ELR (cell line): Measurements from ENCODE around the gene PLEKHA1.

Source experiments
- DNase-seq: peaks from one replicate; pipeline ENCODE4 v3.0.0-alpha.2; 2015; ENCODE audit warnings: low read depth

PLEKHA1 gene

DNA sequence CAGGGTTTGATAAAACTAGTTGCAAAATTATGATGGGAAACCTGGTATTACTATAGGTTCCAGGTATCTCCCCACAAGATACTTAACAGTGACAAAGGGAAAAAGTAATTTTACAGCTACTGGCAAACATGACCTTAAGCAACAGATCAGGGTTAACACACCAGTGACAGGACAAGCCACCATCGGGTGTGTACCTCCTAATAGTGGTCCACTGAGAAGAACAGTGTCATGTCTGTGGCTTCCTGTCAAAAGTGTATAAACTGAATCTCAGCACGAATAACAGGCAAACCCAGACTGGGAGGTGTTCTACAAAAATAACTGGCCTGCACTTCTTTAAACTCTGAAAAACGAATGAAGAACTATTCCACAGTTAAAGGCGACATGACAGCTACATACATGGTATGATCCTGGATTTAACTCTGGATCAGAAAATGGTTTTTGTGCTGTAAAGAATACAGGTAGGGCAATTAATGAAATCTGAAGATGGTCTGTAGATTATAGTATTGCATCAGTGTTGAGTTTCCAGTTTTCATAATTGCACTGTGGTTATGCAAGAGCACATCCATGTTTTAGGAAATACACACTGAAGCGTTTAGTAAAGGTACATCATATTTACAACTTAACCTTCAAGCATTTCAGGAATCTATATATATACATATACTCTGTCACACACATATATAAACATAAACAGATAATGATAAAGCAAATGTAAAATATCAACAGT, 47.9 kb downstream of the PLEKHA1 start:
- no peak for DNase-seq

DNA sequence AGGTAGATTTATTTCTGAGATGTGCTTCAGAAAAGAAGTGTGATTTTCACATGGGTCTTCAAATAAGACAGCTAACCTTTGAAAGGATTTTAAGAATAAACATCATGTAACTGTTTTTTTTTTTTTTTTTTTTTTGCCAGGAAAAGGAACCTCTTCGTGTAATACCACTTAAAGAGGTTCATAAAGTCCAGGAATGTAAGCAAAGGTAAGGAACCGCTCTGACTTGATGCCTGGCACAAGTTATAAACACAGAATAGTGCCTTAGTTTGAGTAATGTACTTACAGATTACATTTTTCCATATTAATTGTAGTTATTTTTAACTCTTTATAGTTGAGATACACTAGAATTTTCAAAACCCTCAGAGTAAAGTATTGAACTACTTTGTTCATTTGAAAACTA, 49.6 kb downstream of the PLEKHA1 start:
- DNase-seq = no peak

DNA sequence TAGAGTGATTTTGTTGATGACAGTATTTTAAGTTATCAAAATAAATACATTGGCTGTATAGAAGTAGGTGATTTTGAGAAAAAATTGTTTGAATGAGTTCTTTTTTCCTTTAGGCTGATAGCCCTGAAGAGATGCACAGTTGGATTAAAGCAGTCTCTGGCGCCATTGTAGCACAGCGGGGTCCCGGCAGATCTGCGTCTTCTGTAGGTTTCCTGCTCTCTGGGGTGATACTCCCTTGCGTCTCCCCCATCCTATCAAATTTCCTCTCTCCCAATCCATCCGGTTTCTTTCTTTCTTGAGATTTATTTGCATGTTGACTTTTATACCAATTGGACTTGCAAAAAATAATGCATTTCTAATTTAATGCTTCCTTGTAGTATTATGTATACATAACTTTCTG, 52.3 kb downstream of the PLEKHA1 start:
- DNase-seq = no peak

DNA sequence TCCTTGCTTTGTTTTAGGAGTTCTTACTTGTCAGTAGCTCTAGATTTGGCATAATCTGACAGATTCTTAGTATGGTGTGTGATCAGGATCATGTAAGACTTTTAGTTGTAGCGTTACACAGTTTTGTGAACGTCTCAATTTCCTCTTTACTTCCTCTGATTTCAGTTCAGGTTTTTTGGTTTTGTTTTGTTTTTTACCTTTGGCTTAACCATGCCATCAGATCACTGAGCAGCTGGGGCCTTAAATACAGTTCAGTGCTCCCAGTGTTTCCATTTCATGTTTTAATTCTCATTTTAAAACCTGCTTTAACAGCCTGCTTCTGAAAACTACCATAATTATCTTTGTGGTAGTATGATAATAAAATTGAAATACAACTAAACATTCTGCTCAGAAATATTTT, 52.8 kb downstream of the PLEKHA1 start:
- no peak for DNase-seq

DNA sequence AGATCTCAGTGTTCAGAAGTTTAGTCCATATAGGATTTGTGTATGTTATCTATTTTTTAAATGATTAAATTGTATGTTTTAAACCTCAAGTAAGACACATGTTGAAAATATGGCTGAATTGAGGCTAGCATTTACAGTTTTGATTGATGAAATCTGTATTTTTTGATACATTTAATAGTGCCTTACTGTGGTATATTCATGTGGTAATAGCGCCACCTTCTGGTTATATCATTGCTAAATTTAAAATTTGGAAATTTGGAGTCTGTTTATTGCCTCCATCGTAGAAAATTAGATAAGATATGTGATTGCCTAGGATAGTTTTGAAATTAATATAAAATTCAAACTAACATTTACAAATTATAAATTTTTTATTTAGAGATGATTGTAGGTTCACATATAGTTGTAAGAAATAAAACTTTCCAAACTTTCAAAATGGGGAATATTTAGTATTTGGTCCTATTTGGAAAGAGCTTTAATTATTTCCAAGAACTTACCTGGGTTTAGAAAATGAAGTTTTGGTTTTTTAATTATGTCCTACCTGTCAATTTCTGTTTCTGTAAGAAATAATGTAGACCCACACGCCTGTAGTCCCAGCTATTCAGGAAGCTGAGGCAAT, 60.8 kb downstream of the PLEKHA1 start:
- peak; percentile 75 for DNase-seq

DNA sequence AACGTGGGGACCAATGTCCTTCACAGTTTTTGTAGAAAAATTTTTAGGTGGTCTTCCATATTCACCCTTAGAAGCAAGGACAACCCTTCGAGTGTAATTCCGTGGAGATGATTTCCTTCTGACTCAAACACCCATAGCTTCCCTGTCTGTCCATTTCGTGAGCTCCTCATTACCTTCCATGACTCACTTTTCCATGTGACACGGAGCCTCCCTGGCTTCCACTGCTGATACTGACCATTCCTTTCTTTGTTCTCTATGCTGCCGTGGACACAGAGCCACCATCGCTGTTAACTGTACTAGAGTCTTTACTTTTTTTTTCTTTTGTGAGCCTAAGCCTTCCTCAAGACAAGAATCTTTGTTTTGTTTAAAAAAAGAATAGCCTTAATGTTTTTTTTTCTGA, 67.5 kb downstream of the PLEKHA1 start:
- DNase-seq = peak; percentile 81

DNA sequence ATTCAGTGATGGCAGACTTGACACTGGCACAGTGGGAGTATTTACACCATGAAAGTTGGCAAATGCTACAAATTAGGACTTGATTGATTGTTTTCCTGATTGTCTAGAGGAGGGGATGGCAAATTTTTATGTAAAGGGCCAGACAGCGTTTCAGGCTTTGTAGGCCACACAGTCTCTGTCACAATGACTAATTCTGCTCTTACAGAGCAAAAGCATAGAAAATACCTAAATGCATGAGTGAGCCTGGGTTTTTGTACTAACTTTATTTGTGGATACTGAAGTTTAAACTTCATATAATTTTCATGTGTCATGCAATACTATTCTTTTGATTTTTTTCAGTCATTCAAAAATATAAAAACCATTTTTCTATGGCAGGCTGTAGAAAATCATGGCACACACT, 71.0 kb downstream of the PLEKHA1 start:
- DNase-seq = no peak

DNA sequence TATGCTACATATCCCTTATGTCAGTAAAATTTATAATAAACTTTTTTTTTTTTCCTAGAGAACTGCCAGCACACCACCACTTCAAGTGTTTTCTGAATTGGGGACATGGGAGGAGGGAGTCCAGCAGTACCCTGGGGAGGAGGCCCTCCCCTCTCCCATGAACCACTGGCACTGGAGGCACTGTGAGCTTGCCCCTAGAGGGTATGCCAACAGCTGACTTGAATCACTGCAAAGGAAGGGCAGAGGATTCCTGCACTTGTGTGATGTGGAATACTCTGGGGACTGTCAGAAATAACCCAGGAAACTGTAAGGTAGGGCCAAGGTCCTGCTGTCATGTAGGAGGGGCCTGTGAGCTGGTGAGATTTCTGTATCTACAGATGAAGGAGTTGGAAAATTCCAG, 71.4 kb downstream of the PLEKHA1 start:
- DNase-seq = no peak

DNA sequence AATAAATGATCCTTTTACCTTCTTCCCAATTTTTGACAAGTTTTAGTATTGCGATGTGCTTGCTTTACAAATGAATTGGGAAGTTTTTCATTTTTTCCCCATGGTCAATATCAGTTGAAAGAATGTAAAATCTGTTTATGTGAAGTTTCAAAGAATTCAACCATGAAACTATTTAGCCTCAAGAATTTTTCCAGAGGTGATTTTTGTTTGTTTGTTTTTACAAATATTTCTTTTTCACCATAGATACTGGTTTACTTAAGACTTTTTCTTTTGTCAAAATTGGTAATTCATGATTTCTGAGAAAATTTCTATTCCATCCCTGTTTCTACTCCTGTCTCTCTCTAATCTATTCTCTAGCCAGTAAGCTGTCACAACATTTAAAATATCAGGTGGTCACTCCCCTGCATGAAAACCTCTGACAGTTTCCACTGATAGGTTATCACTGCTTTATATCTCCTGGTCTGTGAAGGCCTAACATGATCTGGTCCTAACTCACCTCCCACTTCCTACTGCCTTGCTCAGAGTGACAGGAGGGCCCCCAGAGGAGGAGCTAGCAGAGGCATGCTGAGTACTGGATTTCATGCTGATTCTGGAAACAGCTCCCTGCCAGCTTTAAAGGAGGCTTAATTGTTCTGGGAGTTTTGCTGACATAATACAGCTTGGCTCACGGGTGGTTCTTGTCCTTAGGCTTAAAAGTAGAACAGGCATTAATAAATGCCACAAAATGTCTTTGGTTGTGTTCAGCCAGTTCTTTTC, 72.3 kb downstream of the PLEKHA1 start:
- no peak for DNase-seq

DNA sequence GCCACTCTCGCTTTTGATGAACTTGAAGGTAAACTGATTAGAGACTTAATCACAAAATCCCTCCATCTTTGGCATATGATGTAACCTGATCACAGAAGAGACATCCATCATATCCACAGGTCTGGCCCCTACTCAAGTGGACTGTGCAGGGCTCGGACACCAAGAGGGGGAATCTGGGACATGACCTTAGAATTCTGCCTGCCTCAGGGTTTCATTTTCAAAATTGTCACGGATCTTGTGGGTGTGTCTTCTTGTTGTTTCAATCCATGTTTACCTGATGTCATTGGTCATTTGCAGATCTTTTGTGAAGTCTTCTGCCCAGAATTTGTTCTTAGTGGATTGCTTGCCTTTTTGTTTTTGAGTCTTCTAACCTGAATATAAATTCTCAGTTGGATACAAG, 74.1 kb downstream of the PLEKHA1 start:
- DNase-seq = no peak

DNA sequence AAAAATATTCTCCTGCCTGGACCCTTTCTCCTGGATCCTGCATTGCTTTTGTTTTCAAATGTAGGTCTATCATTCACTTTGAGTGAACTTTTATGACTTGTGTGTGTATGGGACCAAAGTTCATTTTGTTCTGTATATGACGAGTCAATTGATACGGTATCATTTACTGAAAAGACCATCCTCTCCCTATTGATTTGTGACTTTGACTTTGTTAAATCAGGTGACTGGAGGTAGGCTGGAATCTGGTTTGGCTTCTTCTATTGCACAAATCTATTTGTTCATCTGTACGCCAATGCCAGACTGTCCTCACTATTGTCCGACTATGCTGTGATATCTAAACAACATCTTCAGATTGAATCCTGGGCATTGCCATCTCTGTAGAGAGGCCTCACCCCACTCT, 74.6 kb downstream of the PLEKHA1 start:
- DNase-seq = no peak

DNA sequence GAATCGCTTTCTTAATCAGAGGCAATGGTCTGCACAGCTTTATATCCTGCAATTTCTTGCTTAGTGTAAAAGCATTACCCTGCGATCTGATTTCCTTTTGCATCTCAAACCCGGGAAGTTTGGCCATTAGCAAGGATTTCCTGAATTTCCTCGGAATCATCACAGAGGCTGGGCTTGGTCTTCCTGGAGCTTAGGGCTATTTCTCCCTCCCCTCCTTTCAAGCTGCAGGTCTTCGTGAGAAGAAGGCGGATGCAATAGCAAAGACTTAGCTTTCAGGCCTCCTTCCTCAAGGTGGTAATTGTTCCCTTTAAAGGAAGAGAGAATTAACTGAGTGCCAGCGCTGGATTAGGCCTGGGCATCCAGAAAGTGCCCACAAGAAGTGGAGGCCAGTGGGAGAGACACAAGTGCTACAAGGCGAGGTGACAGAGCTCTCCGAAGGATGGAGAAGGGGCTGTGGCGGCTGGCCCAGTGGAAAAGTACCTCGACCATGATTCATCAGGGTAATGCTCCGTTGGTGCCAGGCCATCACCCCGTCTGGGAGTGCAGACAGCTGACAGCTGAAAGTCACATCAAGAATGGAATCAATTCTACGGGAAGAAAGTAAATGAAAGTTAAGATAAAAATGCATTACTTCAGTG, 76.0 kb downstream of the PLEKHA1 start:
- no peak for DNase-seq

DNA sequence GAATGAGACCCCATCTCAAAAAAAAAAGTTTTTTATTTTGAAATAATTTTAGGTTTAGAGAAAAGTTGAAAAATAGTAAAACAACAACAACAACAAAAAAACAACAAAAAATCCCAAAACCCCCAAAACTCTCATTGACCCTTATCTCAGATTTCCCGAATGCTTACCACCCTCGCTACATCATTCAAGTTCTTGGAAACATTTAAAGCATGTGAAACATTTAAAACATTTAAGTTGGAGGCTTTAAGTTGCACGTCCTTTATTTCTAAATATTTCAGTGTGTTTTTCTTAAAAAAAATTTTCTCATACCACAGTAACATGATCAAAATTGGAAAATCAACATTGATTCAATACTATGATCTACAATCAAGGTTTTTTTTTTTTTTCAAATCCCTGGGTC, 79.6 kb downstream of the PLEKHA1 start:
- DNase-seq = no peak

DNA sequence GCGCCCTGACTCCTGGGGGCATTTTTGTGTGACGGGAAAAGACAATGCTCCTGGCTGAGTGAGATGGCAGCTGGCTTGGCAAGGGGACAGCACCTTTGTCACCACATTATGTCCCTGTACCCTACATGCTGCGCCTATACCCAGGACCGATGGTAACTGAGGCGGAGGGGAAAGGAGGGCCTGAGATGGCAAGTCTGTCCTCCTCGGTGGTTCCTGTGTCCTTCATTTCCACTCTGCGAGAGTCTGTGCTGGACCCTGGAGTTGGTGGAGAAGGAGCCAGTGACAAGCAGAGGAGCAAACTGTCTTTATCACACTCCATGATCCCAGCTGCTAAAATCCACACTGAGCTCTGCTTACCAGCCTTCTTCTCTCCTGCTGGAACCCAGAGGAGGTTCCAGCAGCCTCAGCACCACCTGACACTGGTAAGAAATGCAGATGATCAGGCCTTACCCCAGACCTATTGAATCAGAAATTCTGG, 80.1 kb downstream of the PLEKHA1 start, which contains the start of gene ARMS2:
ARMS2 (plus strand) TSS at position 51 of the 478 bp plus-strand sequence; CDS start at position 126, 75 bp downstream.
- no peak for DNase-seq

DNA sequence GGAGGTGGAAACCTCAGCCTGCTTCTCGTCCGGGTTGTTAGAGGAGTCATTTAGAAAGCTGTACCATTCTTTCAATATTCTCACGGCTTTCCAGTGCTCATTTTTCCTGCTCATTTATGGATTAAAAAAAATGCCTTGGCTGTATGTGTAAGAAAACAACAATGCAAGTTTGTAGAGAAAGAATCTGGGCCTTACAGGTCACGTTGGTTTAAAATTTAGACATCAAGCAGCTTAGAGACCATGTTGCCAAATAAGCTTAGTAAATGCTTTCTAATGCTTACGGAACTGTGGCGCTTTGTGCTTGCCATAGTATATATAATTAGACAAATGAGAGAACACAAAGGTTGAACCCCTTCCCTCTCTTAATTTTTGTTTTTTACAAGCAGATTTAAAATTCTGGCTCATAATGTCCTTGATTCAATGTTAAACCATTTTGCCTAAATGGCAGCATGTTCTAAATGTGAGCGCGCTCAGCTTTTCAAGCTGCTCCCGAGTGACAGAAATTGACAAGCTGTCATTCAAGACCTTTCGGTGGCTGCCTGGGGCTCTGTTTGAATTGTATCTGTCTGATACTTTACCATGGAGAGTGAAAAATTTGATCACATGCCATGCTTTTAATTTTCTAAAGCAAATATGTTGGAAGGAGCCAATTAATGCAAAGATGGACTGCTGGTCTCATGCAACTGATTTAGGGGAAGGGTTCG, 81.0 kb downstream of the PLEKHA1 start:
- no peak for DNase-seq

DNA sequence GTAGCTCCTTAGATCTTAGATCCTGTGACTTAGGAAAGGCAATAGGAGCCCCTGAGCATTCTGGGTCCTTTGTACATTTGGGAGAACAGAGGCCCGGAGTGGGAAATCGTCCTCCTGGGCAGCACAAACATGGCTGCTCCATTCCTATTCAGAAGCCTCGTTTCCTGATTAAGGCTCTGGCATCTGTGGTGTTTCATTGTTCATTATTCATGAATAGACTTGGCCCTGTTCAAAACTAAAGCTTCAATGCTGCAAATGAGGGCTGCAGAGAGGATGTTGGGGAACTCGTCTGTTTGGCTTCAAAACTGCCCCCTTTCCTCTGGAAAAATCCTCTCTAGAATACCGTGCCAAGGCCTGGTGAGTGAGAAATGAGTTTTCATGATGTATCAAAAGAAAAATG, 83.4 kb downstream of the PLEKHA1 start:
- no peak for DNase-seq

DNA sequence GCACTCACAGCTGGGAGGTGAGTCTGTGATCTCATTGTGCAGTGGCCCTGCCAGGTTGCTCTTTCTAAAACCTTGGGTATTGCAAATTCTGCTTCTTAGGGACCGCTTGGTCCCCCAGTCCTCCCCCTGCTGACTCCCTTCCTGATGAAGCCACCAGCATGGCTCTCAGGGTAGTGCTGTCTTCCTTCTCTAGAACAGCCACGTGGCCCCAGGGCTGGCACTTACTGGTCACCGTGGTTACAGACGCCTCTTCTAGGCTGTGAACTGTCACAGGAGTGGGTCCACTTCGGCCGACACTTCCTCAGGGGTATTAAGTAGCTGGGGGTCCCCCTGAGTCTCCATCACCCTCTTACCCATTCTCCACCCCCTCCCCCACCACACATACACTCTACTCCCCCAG, 84.2 kb downstream of the PLEKHA1 start:
- DNase-seq = no peak

DNA sequence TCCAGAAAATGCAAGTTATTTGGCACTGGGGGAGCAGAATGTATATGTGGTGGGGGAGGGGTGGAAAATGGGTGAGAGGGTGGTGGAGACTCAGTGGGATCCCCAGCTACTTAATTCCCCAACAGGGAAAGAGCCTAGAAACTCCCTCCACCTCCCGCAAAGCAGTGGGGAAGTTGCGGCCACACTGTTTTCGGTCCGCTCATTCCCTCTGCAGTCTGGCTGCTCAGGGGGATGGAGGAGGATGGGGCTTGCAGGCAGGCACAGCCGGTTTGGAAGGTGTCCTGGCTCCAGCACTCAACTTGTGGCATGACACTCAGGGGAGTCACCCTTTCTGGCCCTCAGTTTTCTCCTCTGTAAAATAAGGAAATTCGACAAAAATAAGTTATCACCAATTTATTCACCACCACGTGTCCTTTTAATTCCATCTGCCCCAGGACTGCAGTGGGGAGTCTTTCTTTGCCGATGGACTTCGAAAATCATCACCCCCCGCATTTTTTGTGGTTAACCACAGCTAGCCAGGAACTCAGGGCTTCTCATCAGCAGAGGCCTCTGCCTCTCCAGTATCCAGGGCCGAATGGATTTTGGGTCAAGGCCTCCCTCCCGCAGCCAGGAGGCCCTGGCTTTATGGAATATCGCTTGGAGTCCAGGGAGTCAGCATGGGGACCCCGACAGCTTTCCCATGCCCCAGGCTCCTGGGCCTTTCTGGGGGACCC, 85.2 kb downstream of the PLEKHA1 start:
- peak; percentile 51 for DNase-seq

DNA sequence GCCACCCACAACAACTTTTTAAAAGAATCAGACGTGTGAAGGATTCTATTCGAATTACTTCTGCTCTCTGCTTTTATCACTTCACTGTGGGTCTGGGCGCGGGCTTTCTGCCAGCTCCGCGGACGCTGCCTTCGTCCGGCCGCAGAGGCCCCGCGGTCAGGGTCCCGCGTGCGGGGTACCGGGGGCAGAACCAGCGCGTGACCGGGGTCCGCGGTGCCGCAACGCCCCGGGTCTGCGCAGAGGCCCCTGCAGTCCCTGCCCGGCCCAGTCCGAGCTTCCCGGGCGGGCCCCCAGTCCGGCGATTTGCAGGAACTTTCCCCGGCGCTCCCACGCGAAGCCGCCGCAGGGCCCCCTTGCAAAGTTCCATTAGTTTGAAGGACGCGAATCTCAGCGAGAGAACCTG, 86.4 kb downstream of the PLEKHA1 start:
- no peak for DNase-seq

DNA sequence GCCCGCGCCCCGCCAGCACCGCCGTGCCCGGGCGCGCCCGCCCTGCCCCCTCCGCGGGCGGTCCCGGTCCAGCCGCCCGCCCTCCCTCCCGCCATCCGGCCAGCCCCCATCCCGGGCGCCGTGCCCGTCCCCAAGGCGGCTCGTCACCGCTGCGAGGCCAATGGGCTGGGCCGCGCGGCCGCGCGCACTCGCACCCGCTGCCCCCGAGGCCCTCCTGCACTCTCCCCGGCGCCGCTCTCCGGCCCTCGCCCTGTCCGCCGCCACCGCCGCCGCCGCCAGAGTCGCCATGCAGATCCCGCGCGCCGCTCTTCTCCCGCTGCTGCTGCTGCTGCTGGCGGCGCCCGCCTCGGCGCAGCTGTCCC, 86.8 kb downstream of the PLEKHA1 start, which contains the start of gene HTRA1:
HTRA1 (plus strand) TSS at position 187 of the 362 bp plus-strand sequence; CDS start at position 287, 100 bp downstream.
- peak; percentile 65 for DNase-seq
